AG04450 (cell line): ENCODE results near the gene AVPI1. TPM values are rescaled to one million over a fixed set of nuclear protein-coding genes. Genes with fewer than 3 reads are reported as not detected.

ENCODE experiments used
- CTCF ChIA-PET: fragments of 300-600, 350-600 bp; formaldehyde crosslinking; extraction: SDS; loops from one replicate; lab custom pipeline; 2022; ENCODE audit warnings: antibody characterized with exemption, inconsistent platforms; lab: Charles Lee
- POLR2A ChIA-PET: fragments of 350-600 bp; formaldehyde crosslinking; extraction: SDS; loops from one replicate; lab custom pipeline; 2021; ENCODE audit warnings: antibody characterized with exemption, inconsistent platforms; lab: Yijun Ruan, JAX
- DNase-seq: peaks from one replicate; pipeline ENCODE4 v3.0.0-alpha.2; 2011; ENCODE audit warnings: low read depth, low spot score
- H3K27ac ChIP-seq: one replicate; pipeline ENCODE4 v1.5.1; 2012; ENCODE audit warnings: low read depth, low read length, control low read depth
- H3K27me3 ChIP-seq: one replicate; pipeline ENCODE4 v1.6.0; 2012; ENCODE audit warnings: low read length; ENCODE audit not compliant: control insufficient read depth, insufficient read depth
- H3K4me3 ChIP-seq: 2 replicates; pipeline ENCODE4 v1.5.1; 2011; ENCODE audit warnings: mild to moderate bottlenecking, low read depth, low read length, control low read depth
- H3K9me3 ChIP-seq: 2 replicates; pipeline ENCODE4 v1.5.1; 2012; ENCODE audit warnings: low read length; ENCODE audit not compliant: control insufficient read depth, insufficient read depth
- polyA plus RNA-seq: library from polyadenylated mRNA; depleted of rRNA; stranded (reverse); fragments of >200 nt; gene quantifications from 2 replicates; pipeline ENCODE4 v1.2.3, GENCODE V29; 2011
- TF ChIP-seq, protein P1 (sequence below): IDR thresholded peaks from 2 replicates; pipeline ENCODE4 v1.5.1; 2011; ENCODE audit warnings: low read depth, low read length, control low read depth, inconsistent platforms

AVPI1 gene
- polyA plus RNA-seq, 1 experiment = 26.5 TPM

DNA sequence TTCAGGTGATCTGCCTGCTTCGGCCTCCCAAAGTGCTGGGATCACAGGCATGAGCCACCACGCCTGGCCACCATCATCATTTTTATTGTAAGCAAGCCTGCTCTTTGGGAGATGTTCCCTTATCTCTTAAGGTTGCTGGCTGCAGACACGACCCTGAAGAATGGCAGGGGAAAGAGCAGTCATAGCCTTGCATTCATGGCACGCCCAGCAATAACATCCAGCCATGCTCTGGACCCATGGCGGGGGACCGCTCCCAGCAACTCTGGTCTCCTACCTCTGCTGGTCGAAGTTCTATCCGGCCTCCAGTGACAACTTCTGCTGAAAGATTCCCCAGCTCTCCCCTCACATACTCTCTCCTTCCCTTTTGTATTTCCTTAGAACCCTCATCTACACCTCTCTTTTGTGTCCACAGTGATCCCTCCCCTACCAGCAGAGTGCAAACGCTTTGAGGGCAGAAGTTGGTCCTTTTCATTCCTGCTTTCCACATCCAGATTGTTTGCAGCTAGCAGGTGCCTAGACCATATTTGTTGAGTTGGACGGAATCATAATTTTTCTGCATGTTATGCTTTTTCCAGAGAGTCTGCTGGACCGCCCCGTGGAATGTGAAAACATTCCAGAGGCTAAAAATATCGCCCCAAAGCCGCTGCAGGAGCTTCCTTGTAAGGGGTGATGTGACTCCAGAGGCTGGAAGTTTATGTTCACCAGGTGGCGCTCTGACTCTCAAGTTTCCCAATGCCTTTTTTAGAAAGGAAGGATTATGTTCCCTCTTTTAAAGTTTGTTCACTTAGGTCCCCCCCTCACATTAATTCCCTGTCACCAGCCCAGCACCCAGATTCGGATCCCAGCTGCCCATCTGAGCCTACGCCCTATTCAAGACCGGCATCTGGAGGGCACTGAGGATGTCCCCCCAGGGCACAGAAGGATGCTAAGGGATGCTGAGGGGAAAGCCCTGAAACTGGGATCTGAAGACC lies 22.2 kb upstream of the AVPI1 start:
- peak; percentile 67 for DNase-seq
- no peaks in the 10 kb centered on the region for H3K27me3 ChIP-seq
- H3K27ac ChIP-seq = no peak overlapping the region
- ChIA-PET CTCF (interaction anchor here (0.5 to 14.9 kb wide), 21 partner anchors 8 to 310 kb away, joined by 3 to 316 read pairs (median 5); partner anchors contain the start of genes AVPI1 and ZFYVE27), POLR2A (interaction anchor here (0.6 to 2.4 kb wide), 4 partner anchors 8 to 54 kb away, joined by 3 to 17 read pairs (median 8); partner anchors contain the start of gene AVPI1)
- no peak overlapping the region for H3K4me3 ChIP-seq
- no peaks in the 10 kb centered on the region; the same call in 1 of the 2 replicates for H3K9me3 ChIP-seq
- TF ChIP-seq, protein P1, sequence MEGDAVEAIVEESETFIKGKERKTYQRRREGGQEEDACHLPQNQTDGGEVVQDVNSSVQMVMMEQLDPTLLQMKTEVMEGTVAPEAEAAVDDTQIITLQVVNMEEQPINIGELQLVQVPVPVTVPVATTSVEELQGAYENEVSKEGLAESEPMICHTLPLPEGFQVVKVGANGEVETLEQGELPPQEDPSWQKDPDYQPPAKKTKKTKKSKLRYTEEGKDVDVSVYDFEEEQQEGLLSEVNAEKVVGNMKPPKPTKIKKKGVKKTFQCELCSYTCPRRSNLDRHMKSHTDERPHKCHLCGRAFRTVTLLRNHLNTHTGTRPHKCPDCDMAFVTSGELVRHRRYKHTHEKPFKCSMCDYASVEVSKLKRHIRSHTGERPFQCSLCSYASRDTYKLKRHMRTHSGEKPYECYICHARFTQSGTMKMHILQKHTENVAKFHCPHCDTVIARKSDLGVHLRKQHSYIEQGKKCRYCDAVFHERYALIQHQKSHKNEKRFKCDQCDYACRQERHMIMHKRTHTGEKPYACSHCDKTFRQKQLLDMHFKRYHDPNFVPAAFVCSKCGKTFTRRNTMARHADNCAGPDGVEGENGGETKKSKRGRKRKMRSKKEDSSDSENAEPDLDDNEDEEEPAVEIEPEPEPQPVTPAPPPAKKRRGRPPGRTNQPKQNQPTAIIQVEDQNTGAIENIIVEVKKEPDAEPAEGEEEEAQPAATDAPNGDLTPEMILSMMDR = peak; percentile 78

DNA sequence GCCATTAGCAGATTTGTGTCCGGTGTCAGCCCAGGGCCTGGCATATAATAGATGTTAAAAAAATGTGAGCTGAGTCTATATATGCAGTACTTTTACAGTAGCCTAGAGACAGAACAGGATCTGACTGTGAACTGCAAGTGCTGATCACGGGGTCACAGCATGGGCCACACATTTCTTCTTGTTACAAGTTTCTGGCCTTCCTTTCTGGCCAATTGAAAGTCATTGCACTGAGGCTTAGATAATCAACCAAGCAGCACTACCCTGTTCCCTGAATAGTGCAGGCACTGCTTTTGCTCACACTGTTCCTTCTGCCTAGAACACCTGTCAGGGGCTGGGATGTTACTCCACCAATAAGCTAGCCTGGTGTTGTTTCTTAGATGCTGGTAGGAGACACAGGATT lies 21.1 kb upstream of the AVPI1 start:
- TF ChIP-seq, protein P1 = no peak
- no peaks in the 10 kb centered on the region; the same call in 1 of the 2 replicates for H3K9me3 ChIP-seq
- ChIA-PET POLR2A (interaction anchor here (0.7 to 2.4 kb wide), 2 partner anchors 20 to 26 kb away, joined by 7 to 17 read pairs; partner anchors contain the start of gene AVPI1), CTCF (interaction anchor here (0.6 to 14.9 kb wide), 2 partner anchors 25 to 84 kb away, joined by 3 to 316 read pairs; partner anchors contain the start of gene ZFYVE27)
- DNase-seq = no peak
- no peaks in the 10 kb centered on the region for H3K27me3 ChIP-seq
- no peak overlapping the region for H3K27ac ChIP-seq
- H3K4me3 ChIP-seq = no peak overlapping the region

DNA sequence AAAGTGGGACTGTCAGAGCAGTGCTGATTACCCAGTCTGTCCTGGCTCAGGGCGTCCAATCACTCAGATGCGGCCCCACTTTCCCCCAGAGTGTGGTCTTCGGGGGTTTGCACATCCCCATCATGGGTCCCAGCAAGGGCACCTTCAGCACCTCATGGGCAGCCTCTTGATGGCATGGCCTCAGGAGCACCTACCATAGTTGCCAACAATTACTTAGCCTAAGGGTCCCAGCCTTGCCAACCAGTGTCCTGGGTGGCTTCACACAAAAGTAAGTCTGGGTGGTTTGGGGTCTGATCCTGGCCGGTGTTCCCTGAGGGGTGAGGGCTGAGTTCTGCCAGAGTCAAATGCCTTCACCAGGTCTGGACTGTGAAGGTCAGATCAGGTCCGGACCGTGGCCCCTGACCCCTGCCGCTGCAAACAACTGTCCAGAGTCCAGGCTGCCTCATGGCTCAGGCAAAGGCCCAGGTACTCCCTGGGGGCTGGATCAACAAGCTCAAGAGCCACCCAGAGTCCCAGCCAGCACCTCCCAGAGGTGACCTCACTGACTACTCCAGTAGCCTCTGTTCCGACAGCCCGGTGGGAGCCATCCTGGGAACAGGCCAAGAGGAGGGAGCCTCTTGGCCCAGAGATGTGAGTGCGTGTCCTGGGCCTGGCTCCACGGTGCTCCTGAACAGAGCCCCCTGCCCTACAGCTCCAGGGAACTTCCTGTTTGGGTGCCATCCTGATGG lies 20.3 kb upstream of the AVPI1 start:
- ChIA-PET POLR2A (interaction anchor here (1.0 kb wide), 1 partner anchor 20 kb away, joined by 4 read pairs; no protein-coding TSS in a partner anchor), CTCF (interaction anchor here (1.6 to 14.9 kb wide), 2 partner anchors 26 to 29 kb away, joined by 3 to 316 read pairs; partner anchors contain the start of gene ZFYVE27)
- DNase-seq = no peak
- TF ChIP-seq, protein P1 = no peak
- Histone ChIP-seq H3K9me3 (no peaks in the 10 kb centered on the region), H3K27me3 (no peaks in the 10 kb centered on the region), H3K4me3 (no peak overlapping the region), H3K27ac (no peak overlapping the region)

DNA sequence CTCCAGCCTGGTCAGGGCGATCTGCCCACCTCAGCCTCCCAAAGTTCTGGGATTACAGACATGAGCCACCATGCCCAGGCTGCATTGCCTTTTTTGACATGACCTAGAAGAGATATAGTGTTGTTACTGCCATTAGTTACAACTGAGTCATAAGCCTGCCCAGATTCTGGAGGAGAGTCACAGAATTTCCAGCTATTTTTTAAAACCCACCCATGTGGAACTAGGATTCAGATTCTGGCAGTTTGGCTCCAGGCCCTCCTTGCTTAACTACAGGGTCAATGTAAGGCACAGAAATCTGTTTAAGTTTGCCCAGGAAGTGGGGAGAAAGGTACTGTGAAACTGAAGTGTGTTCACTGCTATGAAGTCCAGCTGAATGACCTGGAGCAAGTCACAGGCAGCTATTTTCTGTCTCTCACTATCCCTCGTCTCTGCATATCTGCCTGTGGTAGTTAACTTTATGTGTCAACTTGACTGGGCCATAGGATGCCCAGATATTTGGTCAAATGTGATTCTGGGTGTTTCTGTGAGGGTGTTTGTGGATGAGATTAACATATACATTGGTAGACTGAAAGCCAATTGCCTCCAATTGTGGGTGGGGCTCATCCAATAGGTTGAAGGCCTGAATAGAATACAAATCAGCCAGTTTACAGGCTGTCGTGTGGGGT lies 18.1 kb upstream of the AVPI1 start:
- no peak for DNase-seq
- no peaks in the 10 kb centered on the region for H3K27me3 ChIP-seq
- no peak overlapping the region for H3K27ac ChIP-seq
- H3K4me3 ChIP-seq = no peak overlapping the region
- ChIA-PET CTCF (interaction anchor here (0.7 to 14.9 kb wide), 4 partner anchors 12 to 133 kb away, joined by 3 to 316 read pairs (median 6); partner anchors contain the start of genes ANKRD2 and ZFYVE27), POLR2A (interaction anchor here (0.7 kb wide), 1 partner anchor 18 kb away, joined by 5 read pairs; the partner anchor contains the start of gene AVPI1)
- H3K9me3 ChIP-seq = no peaks in the 10 kb centered on the region
- TF ChIP-seq, protein P1 = no peak
